Fibroblast of the aortic adventitia (primary cell): ENCODE data around the gene KDELR3. TPM values are rescaled to one million over a fixed set of nuclear protein-coding genes. Genes with fewer than 3 reads are reported as not detected.

Experiments used
- DNase-seq: peaks from one replicate; pipeline ENCODE4 v3.0.0-alpha.2; 2010; ENCODE audit warnings: low read depth
- H3K4me3 ChIP-seq: 2 replicates; pipeline ENCODE4 v1.5.1; 2011; ENCODE audit warnings: low read depth, mild to moderate bottlenecking, control low read depth, low read length, moderate library complexity
- CTCF ChIP-seq: IDR thresholded peaks from 2 replicates; pipeline ENCODE4 v1.5.1; 2011; ENCODE audit warnings: mild to moderate bottlenecking, low read length, control low read depth, inconsistent platforms; ENCODE audit not compliant: insufficient read depth
- total RNA-seq: library from RNA; depleted of rRNA; stranded (reverse); fragments of >200 nt; gene quantifications from 2 replicates; pipeline ENCODE4 v1.2.3, GENCODE V29; 2012; ENCODE audit warnings: low replicate concordance

Gene KDELR3
- total RNA-seq, 1 donor: 183 TPM

- no peak for DNase-seq
- H3K4me3 ChIP-seq: no peak overlapping the region
- TF ChIP-seq CTCF: no peak
Measured at GRCh38 chr22:38510416-38510970, 42.6 kb downstream of the KDELR3 start.

- H3K4me3 ChIP-seq: no peak overlapping the region
- no peak for TF ChIP-seq CTCF
- DNase-seq: no peak
Measured at GRCh38 chr22:38513063-38513462, 45.2 kb downstream of the KDELR3 start.

GRCh38 chr22:38518620-38519019 lies 50.7 kb downstream of the KDELR3 start:
- no peak for DNase-seq
- H3K4me3 ChIP-seq: no peak overlapping the region
- TF ChIP-seq CTCF: no peak

- no peak for TF ChIP-seq CTCF
- DNase-seq: no peak
- no peak overlapping the region for H3K4me3 ChIP-seq
Measured at GRCh38 chr22:38519453-38520250, 51.8 kb downstream of the KDELR3 start.

GRCh38 chr22:38523029-38523428 lies 55.1 kb downstream of the KDELR3 start:
- H3K4me3 ChIP-seq: no peak overlapping the region
- TF ChIP-seq CTCF: no peak
- no peak for DNase-seq

GRCh38 chr22:38523479-38523878 lies 55.6 kb downstream of the KDELR3 start:
- no peak for DNase-seq

More at GRCh38 chr22:38523479-38523878, 55.6 kb downstream of the KDELR3 start:
- H3K4me3 ChIP-seq: no peak overlapping the region
- no peak for TF ChIP-seq CTCF
